GM10847 (cell line): ENCODE data around the gene THSD7A.

Source experiments
- POLR2A ChIP-seq: IDR thresholded peaks from 2 replicates; pipeline ENCODE4 v1.6.1; 2011; ENCODE audit not compliant: insufficient read length; ENCODE audit errors: extremely low read depth

The THSD7A gene

DNA sequence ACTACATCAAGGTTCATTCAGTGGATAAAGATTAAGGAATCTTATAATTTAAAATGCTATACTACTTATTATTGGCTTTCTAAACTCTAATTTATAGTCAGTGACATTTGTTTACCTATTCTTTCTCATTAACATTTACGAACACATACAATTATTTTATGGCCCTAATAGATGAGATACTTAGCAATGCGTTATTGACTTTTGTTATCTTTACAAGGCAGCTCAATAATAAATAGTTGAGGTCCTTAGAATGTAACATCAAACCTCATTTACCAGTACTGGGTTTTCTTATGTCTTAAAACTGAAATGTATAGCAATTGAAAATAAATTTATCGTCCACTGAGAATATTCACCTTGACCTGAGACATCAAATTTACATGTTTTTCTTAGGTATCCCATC lies 89.0 kb downstream of the THSD7A start:
- no peak for TF ChIP-seq POLR2A

DNA sequence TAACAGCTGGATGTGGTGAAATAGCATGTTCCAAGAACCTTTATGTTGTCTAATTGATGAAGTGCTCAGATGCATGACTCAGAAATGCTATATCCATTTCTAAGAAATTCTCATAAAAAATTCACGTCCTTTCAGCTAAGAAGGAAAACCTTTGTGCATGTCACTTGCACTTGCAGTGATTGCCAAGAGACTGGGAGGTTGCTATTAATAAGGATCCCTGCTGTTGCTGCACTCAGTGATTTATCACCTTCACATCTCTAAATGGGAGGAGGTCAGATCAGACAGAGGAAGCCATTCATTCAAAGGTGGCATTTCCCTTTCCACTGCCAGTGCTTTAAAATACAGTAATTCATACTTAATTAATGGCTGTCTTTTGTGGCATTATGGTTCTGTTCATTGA lies 89.5 kb downstream of the THSD7A start:
- no peak for TF ChIP-seq POLR2A

DNA sequence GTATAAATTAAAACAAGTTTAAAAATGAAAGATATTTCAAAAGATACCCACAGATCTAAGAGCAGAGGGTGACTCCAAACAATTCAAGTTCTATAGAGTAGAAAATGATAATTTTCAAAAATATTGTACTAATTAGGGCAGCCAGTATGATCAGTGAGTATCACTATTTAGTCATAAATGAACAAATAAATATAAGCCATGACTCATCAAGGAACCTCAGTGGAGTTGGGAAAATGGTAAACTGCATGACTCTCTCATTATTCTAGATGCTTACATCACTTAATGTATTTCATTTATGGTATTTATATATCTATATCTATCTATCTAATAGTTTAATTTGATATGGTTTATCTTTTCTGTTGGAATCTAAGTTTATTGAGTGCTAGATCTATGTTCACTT lies 94.3 kb downstream of the THSD7A start:
- TF ChIP-seq POLR2A = no peak

DNA sequence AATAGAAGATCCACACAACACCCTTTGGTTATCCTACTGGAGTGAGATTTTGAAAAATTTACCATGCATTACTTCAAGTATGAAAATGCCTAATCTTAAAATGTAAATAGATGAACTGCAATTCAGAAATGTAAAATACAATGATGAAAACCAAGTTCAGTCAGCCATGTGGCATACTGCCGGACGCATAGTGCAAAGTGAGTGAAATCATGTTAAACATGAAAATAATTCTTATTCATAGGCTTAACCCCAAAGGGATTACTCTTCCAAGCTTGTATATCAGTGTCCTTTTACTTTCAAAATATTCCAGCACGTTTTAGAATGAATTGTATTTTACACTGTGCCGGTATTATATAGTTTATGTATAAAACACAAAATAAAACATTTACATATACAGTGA lies 99.8 kb downstream of the THSD7A start:
- TF ChIP-seq POLR2A = no peak

DNA sequence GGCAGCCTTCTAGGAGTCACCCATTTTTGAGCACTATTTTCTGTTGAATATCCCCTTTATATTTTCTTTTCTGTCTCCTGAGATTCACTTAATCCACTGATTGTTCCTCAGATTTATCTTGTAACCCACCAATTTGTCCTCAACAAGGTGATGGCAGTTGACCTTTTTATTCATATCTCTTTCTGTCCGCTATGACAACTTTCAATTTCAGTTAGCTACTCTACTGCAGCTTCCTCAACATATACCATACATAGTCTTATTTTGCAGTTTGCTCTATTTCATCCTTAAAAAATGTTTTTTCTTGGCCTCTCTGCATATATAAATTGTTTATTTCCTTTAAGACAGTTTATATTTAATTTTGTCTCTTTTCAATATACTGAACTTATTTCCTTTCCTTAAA lies 101.3 kb downstream of the THSD7A start:
- no peak for TF ChIP-seq POLR2A

DNA sequence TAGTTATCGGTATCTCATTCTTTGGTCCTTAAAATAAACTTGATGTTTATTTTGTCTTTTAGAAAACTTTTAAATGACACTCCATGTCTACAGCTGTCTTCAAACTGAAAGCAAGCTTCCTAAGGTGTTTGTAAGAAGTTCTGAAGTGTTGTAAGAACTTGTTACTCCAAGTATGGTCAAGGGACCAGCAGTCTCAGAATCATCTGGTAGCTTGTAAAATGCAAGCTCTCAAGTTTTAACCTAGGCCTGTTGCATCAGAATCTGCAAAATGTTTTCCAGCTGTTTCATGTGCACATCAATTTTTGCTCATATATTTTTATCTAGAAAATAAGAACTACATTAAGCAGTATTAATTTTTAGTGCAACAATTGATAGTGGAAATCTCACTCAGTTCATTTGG lies 104.1 kb downstream of the THSD7A start:
- TF ChIP-seq POLR2A = no peak

DNA sequence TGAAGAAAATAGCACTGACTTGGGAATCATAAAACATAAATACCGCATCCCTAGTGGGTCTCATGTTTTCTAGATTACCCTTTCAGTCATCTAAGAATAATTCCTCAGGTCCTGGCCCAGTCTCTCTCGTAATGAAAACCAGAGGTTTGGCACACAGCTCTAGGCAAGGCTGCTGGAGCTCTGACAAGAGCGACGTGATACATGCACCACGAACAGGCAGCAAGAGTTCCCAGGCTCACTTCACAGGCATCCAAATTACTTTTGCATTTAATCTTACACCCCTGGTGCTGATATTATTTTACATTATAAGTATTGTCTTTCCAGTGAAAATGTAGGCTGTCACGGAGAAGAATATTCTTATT lies 105.2 kb downstream of the THSD7A start:
- TF ChIP-seq POLR2A = no peak

DNA sequence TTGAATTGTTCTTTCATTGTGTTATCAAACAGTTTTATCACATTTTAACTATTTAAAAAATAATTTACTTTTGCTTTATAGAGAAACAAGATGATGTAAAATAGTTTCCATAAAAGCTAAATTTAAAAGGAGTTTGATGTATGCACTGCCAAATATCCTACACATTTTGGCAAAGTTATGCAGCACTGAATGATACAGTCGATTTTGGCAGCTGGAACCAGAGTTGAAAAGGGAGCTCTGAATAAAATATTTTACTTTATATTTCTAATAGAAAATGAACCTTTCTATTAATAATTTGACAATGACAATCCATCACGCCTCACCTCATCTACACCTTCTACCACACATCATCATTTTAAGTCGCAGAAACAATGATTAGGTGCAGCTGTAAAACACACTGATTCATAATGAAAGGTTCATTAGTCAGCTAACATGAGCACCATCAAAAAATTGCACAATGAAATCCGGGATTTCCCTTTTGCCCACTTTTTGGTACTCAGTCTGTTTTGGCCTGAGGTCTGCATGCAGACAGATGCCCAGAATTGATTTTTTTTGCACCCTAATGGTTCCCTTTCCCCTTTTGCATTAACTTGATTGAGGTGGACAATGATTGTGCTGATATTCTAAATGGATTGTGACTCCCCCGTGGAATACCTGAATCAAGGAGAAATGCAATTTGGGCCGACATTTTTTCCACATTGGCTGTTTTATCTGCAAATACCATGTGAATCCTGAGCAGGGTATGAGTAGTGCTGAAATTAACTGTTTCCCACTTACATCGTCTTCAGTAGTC lies 105.8 kb downstream of the THSD7A start:
- TF ChIP-seq POLR2A = no peak

DNA sequence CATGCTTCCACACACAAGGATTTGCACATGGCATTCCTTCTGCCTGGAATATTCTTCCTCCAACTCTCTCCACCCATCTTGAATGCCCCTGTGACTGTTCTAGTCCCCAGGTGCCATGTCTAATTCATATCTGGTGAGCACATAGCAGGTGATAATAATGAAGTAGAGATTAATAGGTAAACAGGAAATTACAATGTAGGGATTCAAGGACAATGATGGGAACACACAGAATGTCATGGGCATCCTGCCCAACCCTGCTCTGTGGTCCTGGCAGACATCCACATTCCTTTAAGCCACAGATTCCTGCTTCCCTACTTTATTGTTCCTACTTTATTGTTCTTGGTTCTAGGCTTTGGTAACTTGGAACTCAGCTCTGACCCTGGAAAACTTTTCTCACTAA lies 115.8 kb downstream of the THSD7A start:
- TF ChIP-seq POLR2A = no peak

DNA sequence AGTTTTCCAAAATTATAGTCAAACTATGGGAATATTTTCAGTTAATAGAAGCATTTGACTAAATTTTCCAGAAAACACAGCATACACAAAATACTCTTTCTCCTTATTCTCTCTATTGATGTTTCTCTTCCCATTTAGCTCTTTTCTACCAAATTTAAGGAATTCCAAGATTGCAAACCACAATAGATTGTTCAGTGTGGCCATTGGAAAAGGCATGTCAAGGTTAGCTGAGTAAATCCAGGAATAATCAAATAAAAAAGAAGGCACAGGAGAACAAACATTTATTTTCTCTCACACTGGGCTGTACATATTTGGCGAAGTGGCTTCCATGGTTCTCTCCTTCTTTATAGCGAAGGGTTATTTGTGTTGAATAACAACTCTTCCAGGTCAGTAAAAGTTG lies 117.3 kb downstream of the THSD7A start:
- TF ChIP-seq POLR2A = no peak

DNA sequence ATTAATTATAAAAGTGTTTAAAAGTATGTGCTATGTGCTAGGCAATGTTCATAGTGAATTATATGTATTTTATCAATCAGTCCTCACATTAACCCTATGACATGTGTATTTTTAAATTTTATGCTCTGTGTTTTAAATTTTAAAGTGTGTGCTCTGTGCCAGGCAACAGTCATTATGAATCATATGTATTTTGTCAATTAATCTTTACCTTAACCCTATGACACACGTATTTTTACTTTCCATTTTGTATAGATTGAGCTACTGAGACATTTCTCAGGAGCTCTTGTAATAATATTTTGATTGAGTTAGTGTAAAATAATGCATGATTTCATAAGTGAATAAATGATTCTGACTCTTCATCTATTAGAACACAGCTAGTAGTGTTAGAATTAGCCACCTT lies 117.8 kb downstream of the THSD7A start:
- TF ChIP-seq POLR2A = no peak

DNA sequence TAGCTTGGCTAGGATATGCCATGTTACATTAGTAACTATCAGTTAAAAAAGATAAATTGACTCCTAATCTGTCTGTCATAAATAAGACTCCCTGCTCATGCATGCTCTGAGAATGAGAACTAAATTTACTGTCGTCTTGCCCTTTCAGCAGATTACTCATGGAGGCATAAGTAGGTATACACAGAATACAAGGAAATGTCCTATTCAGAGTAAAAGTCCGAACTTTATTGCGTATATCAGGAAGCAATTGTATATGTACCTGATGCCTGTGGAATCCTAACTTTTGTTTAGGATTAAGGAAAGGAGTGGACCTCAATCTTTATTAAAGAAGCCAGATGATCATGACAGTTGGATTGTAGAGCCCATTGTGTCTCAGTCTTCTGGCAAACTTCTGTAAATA lies 118.6 kb downstream of the THSD7A start:
- TF ChIP-seq POLR2A = no peak

DNA sequence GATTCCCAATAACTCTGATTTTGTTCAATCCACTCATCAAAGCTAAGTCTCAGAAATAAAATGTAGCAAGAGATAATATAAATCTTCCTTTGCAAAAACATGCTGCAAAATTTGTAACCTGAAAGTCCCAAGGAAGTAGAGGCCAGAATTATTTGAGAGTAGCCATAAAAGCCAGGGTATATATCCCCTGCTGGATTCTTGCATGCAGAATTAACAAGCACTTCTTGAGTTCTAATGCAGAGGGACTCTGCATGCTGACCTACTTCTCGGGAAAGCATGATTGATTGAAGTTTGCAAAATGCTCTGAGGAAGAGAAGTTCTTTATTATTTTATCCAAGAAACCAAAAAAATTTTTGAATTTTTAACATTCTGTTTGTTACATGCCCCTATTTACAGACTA lies 121.6 kb downstream of the THSD7A start:
- no peak for TF ChIP-seq POLR2A

DNA sequence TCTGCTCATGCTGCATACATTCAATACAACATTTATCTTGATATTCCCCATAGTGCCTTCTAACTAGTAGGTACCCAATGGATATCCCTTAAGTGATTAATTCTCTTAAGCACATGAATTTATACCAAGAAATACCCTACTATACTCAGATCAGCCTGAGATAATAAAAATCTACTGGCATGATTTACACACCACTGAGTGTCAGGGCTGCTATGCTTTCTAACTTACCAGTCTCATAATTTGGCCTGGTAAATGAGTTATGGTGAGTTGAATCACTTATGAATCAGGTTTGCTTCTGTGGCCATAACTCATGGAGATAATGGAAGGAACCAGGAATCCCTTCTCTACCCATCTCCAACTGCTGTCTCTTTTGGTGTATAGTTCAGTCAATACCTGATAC lies 122.8 kb downstream of the THSD7A start:
- TF ChIP-seq POLR2A = no peak

DNA sequence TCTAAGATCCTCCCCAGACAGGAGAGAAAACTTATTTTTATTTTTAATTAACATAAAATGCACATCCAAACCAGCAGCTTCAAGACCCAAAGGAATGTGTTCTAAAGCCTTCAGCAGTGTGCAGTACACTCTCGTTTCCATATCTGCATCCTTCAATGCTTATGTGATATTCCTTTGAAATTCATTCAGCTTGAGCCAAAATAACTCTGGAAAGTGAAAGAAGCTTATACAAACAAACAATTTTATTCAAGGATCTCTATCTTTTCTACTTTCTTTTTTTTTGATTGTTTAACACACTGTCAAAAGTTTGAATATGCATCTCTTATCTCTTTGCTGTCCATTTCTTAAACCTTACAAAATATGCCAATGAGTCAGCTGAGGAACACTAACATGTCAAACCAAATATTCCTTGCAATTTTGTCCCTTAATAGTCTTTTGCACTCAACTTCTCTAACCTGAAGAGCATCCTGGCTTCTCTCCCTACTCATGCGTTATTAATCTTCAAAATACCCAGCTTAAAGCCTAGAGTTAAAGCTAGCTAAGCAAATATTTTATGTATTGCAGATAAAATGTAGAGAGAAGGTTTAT lies 124.3 kb downstream of the THSD7A start:
- TF ChIP-seq POLR2A = no peak

DNA sequence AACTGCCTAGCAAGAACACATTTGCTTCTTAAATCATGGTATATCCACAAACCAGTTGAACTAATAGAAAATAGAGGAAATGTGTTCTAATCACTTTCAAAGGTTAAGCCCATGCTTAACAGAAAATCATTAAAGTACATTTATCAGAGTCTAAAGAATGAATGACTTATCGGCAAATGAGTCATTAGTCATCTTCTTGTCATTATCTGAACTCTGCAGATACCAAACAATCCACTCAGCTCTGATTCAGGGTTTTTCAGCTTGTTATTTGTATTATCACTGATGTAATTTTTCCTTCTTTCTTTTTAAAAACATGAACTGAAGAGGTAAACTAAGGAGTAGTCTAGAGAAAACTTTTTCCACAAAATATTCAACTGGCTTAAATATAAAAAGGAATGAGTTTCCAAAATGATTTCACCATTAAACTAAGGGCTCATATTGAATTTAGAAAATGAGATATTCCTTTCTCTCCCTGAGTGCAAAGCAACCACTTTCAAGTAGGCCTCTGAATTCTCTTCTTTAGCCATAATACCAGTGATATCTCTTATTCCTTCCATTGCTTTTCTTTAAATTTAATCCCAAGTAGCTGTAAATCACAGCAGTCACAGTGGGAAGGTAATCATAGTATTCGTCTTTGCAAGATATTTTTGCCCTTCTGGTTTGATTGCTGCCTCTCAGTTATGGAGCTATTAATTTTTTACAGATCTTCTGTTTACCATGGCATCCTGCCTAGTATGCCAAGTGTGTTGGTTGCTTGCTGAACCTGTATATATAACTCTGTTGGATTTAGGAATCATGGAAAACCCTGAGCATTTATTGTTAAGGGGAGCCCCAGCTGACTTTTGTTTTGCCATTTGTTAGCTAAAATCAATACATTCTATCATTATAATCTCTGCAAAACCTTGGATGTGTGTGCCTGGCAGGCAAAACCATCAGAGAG lies 125.1 kb downstream of the THSD7A start:
- TF ChIP-seq POLR2A = no peak
